ENCODE data around the gene FAM90A26. TPM values are rescaled to one million over a fixed set of nuclear protein-coding genes. Genes with fewer than 3 reads are reported as not detected.
"Not testable (repeated sequence)": the region's sequence is repeated elsewhere in the genome, so short reads cannot be mapped to it uniquely, and the experiment has no call there.

The FAM90A26 gene
- total RNA-seq, 1 donor from 2014 or later: not detected

DNA sequence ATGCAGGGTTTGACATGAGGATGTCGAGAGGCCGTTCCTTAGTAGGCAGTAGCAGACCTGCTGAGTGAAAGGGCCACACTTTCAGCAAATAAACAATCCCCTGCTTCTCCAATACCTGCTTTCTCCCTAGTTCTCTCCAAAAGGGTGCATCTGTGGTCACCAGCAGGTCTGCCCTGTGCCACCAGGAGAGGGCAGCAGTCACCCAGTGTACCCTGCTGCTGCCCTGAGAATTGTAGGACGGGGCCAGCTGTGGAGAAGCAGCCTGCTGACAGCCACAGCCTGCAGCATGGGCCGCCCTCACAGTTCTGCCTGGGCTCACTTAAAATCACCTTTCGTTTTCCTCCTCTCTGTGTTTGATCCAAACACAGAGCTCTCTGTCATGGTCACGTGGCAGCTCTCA lies 11.8 kb upstream of the FAM90A26 start:
- POLR2A ChIA-PET; H3K4me1 Mint-ChIP-seq; H3K36me3 Mint-ChIP-seq (ENCODE audit: low read depth); CTCF ChIA-PET; H3K27ac Mint-ChIP-seq; H3K4me3 Mint-ChIP-seq; DNase-seq; H3K9me3 Mint-ChIP-seq; intact Hi-C loops (cut with micrococcal nuclease); ATAC-seq (ENCODE audit: low read depth); H3K27me3 Mint-ChIP-seq: not testable (repeated sequence)

DNA sequence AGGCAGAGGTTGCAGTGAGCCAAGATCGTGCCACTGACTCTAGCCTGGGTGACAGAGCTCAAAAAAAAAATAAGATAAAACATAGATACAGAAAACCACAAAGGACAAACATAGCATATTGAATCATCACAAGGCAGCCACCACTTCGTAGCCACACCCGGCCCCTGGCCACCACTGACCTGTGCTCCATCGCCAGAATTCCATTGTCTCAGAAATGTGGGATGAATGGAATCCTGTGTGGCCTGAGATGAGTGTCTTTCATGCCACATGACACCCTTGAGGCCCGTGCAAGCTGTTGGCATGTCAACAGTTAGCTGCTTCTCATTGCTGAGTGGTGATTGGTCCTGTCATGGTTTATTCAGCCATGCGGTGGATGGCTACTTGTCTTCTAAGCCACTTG lies 10.2 kb upstream of the FAM90A26 start:
- CTCF ChIA-PET; intact Hi-C loops (cut with micrococcal nuclease); POLR2A ChIA-PET; H3K27ac Mint-ChIP-seq; H3K4me3 Mint-ChIP-seq; ATAC-seq (ENCODE audit: low read depth); H3K36me3 Mint-ChIP-seq (ENCODE audit: low read depth); H3K27me3 Mint-ChIP-seq; H3K4me1 Mint-ChIP-seq; H3K9me3 Mint-ChIP-seq; DNase-seq: not testable (repeated sequence)

DNA sequence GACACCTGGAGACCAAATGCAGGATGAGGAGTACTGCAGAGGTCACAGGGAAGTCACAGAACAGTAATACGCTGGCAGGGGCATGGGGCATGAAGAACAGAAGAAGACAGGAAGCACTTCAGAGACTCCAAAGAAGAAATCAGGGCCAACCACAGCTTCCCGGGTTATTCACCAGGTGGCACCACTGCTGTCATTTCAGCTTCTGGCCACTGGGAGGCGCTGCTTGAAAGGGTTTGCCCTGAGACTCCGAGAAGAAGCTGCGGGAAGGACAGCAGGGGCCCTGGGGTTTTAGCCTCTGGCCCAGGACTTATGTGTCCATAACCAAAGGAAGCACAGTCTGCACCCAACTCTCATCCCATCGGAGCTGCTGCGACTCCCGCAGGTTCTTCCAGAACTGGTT lies 4.2 kb upstream of the FAM90A26 start:
- POLR2A ChIA-PET; H3K9me3 Mint-ChIP-seq; H3K4me1 Mint-ChIP-seq; DNase-seq; H3K27me3 Mint-ChIP-seq; ATAC-seq (ENCODE audit: low read depth); H3K27ac Mint-ChIP-seq; CTCF ChIA-PET; H3K4me3 Mint-ChIP-seq; H3K36me3 Mint-ChIP-seq (ENCODE audit: low read depth); intact Hi-C loops (cut with micrococcal nuclease): not testable (repeated sequence)

DNA sequence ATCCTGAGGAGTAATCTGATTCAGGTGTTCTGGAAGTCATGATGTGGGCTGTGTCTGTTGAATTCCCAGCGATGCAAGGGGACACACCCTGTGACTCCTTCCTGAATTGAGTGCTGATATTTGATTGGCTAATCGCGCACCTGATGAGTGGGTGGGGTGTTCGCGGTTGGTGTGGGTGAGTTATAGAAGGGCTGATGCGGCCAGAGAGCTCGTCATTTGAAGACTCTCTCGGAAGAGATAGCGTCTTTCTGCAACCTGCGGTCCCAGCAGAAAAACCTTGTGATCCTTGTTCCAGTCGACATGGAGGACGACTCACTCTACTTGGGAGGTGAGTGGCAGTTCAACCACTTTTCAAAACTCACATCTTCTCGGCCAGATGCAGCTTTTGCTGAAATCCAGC lies 40.1 kb downstream of the FAM90A26 start, which contains the start of gene USP17L10:
USP17L10 (plus strand) TSS at position 301 of the 400 bp plus-strand sequence; CDS start at position 301, 0 bp downstream.
- H3K27me3 Mint-ChIP-seq; CTCF ChIA-PET; intact Hi-C loops (cut with micrococcal nuclease); ATAC-seq (ENCODE audit: low read depth); H3K4me1 Mint-ChIP-seq; DNase-seq; H3K4me3 Mint-ChIP-seq; POLR2A ChIA-PET; H3K9me3 Mint-ChIP-seq; H3K36me3 Mint-ChIP-seq (ENCODE audit: low read depth); H3K27ac Mint-ChIP-seq: not testable (repeated sequence)

DNA sequence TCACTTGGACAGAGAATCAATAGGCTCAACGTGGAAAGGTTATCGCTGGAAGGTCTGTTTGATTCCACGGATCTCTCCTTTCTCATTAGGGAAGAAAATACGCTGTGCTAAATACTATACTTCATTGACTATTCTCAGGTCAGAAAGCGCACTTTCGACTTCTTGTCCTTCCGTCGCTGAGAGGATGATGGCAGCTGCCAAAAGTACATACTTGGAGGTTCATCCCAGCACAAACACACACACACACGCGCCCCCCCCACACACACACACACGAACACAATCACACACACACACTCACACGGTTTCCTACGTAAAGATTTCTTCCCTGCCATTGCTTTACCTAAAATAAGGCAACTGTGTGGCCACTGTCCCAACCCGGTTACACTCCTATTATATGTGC lies 44.5 kb downstream of the FAM90A26 start:
- DNase-seq; intact Hi-C loops (cut with micrococcal nuclease); POLR2A ChIA-PET; H3K36me3 Mint-ChIP-seq (ENCODE audit: low read depth); H3K4me3 Mint-ChIP-seq; ATAC-seq (ENCODE audit: low read depth); H3K4me1 Mint-ChIP-seq; H3K9me3 Mint-ChIP-seq; H3K27me3 Mint-ChIP-seq; CTCF ChIA-PET; H3K27ac Mint-ChIP-seq: not testable (repeated sequence)

DNA sequence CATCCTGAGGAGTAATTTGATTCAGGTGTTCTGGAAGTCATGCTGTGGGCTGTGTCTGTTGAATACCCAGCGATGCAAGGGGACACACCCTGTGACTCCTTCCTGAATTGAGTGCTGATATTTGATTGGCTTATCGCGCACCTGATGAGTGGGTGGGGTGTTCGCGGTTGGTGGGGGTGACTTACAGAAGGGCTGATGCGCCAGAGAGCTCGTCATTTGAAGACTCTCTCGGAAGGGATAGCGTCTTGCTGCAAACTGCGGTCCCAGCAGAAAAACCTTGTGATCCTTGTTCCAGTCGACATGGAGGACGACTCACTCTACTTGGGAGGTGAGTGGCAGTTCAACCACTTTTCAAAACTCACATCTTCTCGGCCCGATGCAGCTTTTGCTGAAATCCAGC lies 44.9 kb downstream of the FAM90A26 start, which contains the start of gene USP17L11:
USP17L11 (plus strand) TSS at position 301 of the 400 bp plus-strand sequence; CDS start at position 301, 0 bp downstream.
- H3K36me3 Mint-ChIP-seq (ENCODE audit: low read depth); POLR2A ChIA-PET; CTCF ChIA-PET; H3K27ac Mint-ChIP-seq; H3K9me3 Mint-ChIP-seq; intact Hi-C loops (cut with micrococcal nuclease); H3K4me1 Mint-ChIP-seq; ATAC-seq (ENCODE audit: low read depth); H3K4me3 Mint-ChIP-seq; DNase-seq; H3K27me3 Mint-ChIP-seq: not testable (repeated sequence)

DNA sequence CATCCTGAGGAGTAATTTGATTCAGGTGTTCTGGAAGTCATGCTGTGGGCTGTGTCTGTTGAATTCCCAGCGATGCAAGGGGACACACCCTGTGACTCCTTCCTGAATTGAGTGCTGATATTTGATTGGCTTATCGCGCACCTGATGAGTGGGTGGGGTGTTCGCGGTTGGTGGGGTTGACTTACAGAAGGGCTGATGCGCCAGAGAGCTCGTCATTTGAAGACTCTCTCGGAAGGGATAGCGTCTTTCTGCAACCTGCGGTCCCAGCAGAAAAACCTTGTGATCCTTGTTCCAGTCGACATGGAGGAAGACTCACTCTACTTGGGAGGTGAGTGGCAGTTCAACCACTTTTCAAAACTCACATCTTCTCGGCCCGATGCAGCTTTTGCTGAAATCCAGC lies 49.6 kb downstream of the FAM90A26 start, which contains the start of gene USP17L12:
USP17L12 (plus strand) TSS at position 301 of the 400 bp plus-strand sequence; CDS start at position 301, 0 bp downstream.
- H3K27me3 Mint-ChIP-seq; H3K9me3 Mint-ChIP-seq; CTCF ChIA-PET; DNase-seq; POLR2A ChIA-PET; H3K36me3 Mint-ChIP-seq (ENCODE audit: low read depth); H3K4me1 Mint-ChIP-seq; H3K4me3 Mint-ChIP-seq; H3K27ac Mint-ChIP-seq; intact Hi-C loops (cut with micrococcal nuclease); ATAC-seq (ENCODE audit: low read depth): not testable (repeated sequence)

DNA sequence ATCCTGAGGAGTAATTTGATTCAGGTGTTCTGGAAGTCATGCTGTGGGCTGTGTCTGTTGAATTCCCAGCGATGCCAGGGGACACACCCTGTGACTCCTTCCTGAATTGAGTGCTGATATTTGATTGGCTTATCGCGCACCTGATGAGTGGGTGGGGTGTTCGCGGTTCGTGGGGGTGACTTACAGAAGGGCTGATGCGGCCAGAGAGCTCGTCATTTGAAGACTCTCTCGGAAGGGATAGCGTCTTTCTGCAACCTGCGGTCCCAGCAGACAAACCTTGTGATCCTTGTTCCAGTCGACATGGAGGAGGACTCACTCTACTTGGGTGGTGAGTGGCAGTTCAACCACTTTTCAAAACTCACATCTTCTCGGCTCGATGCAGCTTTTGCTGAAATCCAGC lies 54.4 kb downstream of the FAM90A26 start, which contains the start of gene USP17L13:
USP17L13 (plus strand) TSS at position 301 of the 400 bp plus-strand sequence; CDS start at position 301, 0 bp downstream.
- intact Hi-C loops (cut with micrococcal nuclease); H3K27me3 Mint-ChIP-seq; ATAC-seq (ENCODE audit: low read depth): not testable (repeated sequence)

More for the DNA sequence above, 54.4 kb downstream of the FAM90A26 start, which contains the start of gene USP17L13:
- H3K4me3 Mint-ChIP-seq; H3K9me3 Mint-ChIP-seq; POLR2A ChIA-PET; DNase-seq; H3K27ac Mint-ChIP-seq; H3K4me1 Mint-ChIP-seq; CTCF ChIA-PET; H3K36me3 Mint-ChIP-seq (ENCODE audit: low read depth): not testable (repeated sequence)

Other genes starting within 250 kb of the FAM90A26 start
- gene USP17L10, start 40.2 kb downstream of the FAM90A26 start, total RNA-seq: not detected in 2 replicates
- gene USP17L11, start 45.0 kb downstream of the FAM90A26 start, total RNA-seq: not detected in 2 replicates
- gene USP17L12, start 49.7 kb downstream of the FAM90A26 start, total RNA-seq: not detected in 2 replicates
- gene USP17L13, start 54.5 kb downstream of the FAM90A26 start, total RNA-seq: not detected in 2 replicates
- not detected in 2 replicates for gene USP17L15, start 64.0 kb downstream of the FAM90A26 start, total RNA-seq
- gene USP17L17, start 73.5 kb downstream of the FAM90A26 start, total RNA-seq: not detected in 2 replicates
- not detected in 2 replicates for gene USP17L18, start 78.2 kb downstream of the FAM90A26 start, total RNA-seq
- gene USP17L19, start 83.0 kb downstream of the FAM90A26 start, total RNA-seq: not detected in 2 replicates
- gene USP17L20, start 87.7 kb downstream of the FAM90A26 start, total RNA-seq: not detected in 2 replicates
- not detected in 2 replicates for gene USP17L21, start 92.5 kb downstream of the FAM90A26 start, total RNA-seq
- gene USP17L22, start 97.2 kb downstream of the FAM90A26 start, total RNA-seq: not detected in 2 replicates
- gene USP17L24, start 154.8 kb downstream of the FAM90A26 start, total RNA-seq: not detected in 2 replicates
- gene USP17L25, start 159.5 kb downstream of the FAM90A26 start, total RNA-seq: not detected in 2 replicates
- gene USP17L26, start 164.2 kb downstream of the FAM90A26 start, total RNA-seq: not detected in 2 replicates
- not detected in 2 replicates for gene USP17L5, start 169.0 kb downstream of the FAM90A26 start, total RNA-seq
- gene USP17L27, start 173.7 kb downstream of the FAM90A26 start, total RNA-seq: not detected in 2 replicates
- not detected in 2 replicates for gene USP17L28, start 178.5 kb downstream of the FAM90A26 start, total RNA-seq
- not detected in 2 replicates for gene USP17L29, start 183.2 kb downstream of the FAM90A26 start, total RNA-seq
- not detected in 2 replicates for gene USP17L30, start 192.7 kb downstream of the FAM90A26 start, total RNA-seq

All from activated B cell treated with CpG ODN at 0.5 μM for 24 hours (primary cell).